ENCODE results near the gene TGIF1. TPM values are rescaled to one million over a fixed set of nuclear protein-coding genes. Genes with fewer than 3 reads are reported as not detected.

The TGIF1 gene
- total RNA-seq, result 37.3 TPM
- polyA plus RNA-seq, result 10 to 100 TPM; 42.6 to 86.8 (median 51.0) TPM

- Mint-ChIP-seq H3K36me3 (peaks cover 4% of the 10 kb centered on the region), H3K27me3 (peaks cover 62% of the 10 kb centered on the region), H3K9me3 (peaks cover 0 to 4% (median 0%) of the 10 kb centered on the region in 7 donors), H3K4me3 (peak within 1 kb of the TSS; percentile 96 to 99 (median 97)), H3K27ac (peak within 1 kb of the TSS; percentile 99 to 100 (median 99)), H3K4me1 (peaks cover 14 to 59% (median 37%) of the 10 kb centered on the region in 4 donors)
- H3K27me3 ChIP-seq (ENCODE audit: control insufficient read depth, insufficient read depth, low read length), result peaks cover 5% of the 10 kb centered on the region
- ATAC-seq (ENCODE audit: low read depth in 2 of 2) (peak; percentile 14 to 20), DNase-seq (peak; percentile 66 to 81 (median 71))
- H3K9me3 ChIP-seq (ENCODE audit: control insufficient read depth in 2 of 2, low read length in 2 of 2), result no peaks in the 10 kb centered on the region
- H3K27ac ChIP-seq (ENCODE audit: insufficient read depth, low read length, poor library complexity, severe bottlenecking), result peak within 1 kb of the TSS; percentile 97
- no peaks in the 10 kb centered on the region for H3K36me3 ChIP-seq (ENCODE audit: control insufficient read depth, insufficient read depth, low read length)
- H3K4me1 ChIP-seq (ENCODE audit: control insufficient read depth, insufficient read depth, low read length, poor library complexity, severe bottlenecking), result peaks cover 68% of the 10 kb centered on the region
- peak within 1 kb of the TSS; percentile 72 for H3K4me3 ChIP-seq (ENCODE audit: low read depth, low read length)
Measured at GRCh38 chr18:3450012-3450798, at the start of gene TGIF1. TGIF1 (plus strand) TSS chr18:3450172; CDS start chr18:3450490, 318 bp downstream.

- Histone ChIP-seq H3K4me3 (ENCODE audit: low read depth, low read length) (no peak overlapping the region), H3K36me3 (ENCODE audit: control insufficient read depth, insufficient read depth, low read length) (no peaks in the 10 kb centered on the region), H3K9me3 (ENCODE audit: control insufficient read depth in 2 of 2, low read length in 2 of 2) (no peaks in the 10 kb centered on the region), H3K27me3 (ENCODE audit: control insufficient read depth, insufficient read depth, low read length) (no peaks in the 10 kb centered on the region), H3K4me1 (ENCODE audit: control insufficient read depth, insufficient read depth, low read length, poor library complexity, severe bottlenecking) (no peaks in the 10 kb centered on the region), H3K27ac (ENCODE audit: insufficient read depth, low read length, poor library complexity, severe bottlenecking) (no peak overlapping the region)
- Mint-ChIP-seq H3K27me3 (peaks cover 6% of the 10 kb centered on the region), H3K27ac (no peak overlapping the region), H3K4me1 (peaks cover 0 to 14% (median 3%) of the 10 kb centered on the region in 4 donors), H3K4me3 (no peak overlapping the region), H3K36me3 (peaks cover 4% of the 10 kb centered on the region), H3K9me3 (peaks cover 0 to 9% (median 2%) of the 10 kb centered on the region in 7 donors)
- DNase-seq (no peak), ATAC-seq (ENCODE audit: low read depth in 2 of 2) (no peak)
Measured at GRCh38 chr18:3400567-3401296, 49.2 kb upstream of the TGIF1 start.

- Histone ChIP-seq H3K27me3 (ENCODE audit: control insufficient read depth, insufficient read depth, low read length) (no peaks in the 10 kb centered on the region), H3K9me3 (ENCODE audit: control insufficient read depth in 2 of 2, low read length in 2 of 2) (no peaks in the 10 kb centered on the region), H3K4me3 (ENCODE audit: low read depth, low read length) (no peak overlapping the region), H3K27ac (ENCODE audit: insufficient read depth, low read length, poor library complexity, severe bottlenecking) (no peak overlapping the region), H3K36me3 (ENCODE audit: control insufficient read depth, insufficient read depth, low read length) (no peaks in the 10 kb centered on the region), H3K4me1 (ENCODE audit: control insufficient read depth, insufficient read depth, low read length, poor library complexity, severe bottlenecking) (no peaks in the 10 kb centered on the region)
- DNase-seq (no peak), ATAC-seq (ENCODE audit: low read depth in 2 of 2) (peak in 1 of 2 donors; percentile 26)
- Mint-ChIP-seq H3K27ac (peak overlapping the region in 1 of 3 donors; percentile 80), H3K27me3 (no peaks in the 10 kb centered on the region), H3K9me3 (peaks cover 0 to 9% (median 2%) of the 10 kb centered on the region in 7 donors), H3K4me3 (no peak overlapping the region), H3K36me3 (peaks cover 4% of the 10 kb centered on the region), H3K4me1 (peaks cover 0 to 22% (median 5%) of the 10 kb centered on the region in 4 donors)
Measured at GRCh38 chr18:3401669-3402620, 48.0 kb upstream of the TGIF1 start.

GRCh38 chr18:3402982-3403451, 47.0 kb upstream of the TGIF1 start:
- peak; percentile 81 to 84 for ATAC-seq (ENCODE audit: low read depth in 2 of 2)
- H3K27ac Mint-ChIP-seq, result no peak overlapping the region

GRCh38 chr18:3405713-3406112, 44.3 kb upstream of the TGIF1 start:
- ATAC-seq (ENCODE audit: low read depth in 2 of 2) (no peak), DNase-seq (no peak)
- no peaks in the 10 kb centered on the region for H3K27me3 ChIP-seq (ENCODE audit: control insufficient read depth, insufficient read depth, low read length)
- no peak overlapping the region for H3K27ac ChIP-seq (ENCODE audit: insufficient read depth, low read length, poor library complexity, severe bottlenecking)
- Mint-ChIP-seq H3K9me3 (peaks cover 0 to 4% (median 2%) of the 10 kb centered on the region in 7 donors), H3K4me1 (peaks cover 0 to 22% (median 5%) of the 10 kb centered on the region in 4 donors), H3K27me3 (no peaks in the 10 kb centered on the region), H3K4me3 (no peak overlapping the region), H3K36me3 (no peaks in the 10 kb centered on the region), H3K27ac (no peak overlapping the region)
- H3K4me1 ChIP-seq (ENCODE audit: control insufficient read depth, insufficient read depth, low read length, poor library complexity, severe bottlenecking), result no peaks in the 10 kb centered on the region
- no peak overlapping the region for H3K4me3 ChIP-seq (ENCODE audit: low read depth, low read length)
- no peaks in the 10 kb centered on the region for H3K36me3 ChIP-seq (ENCODE audit: control insufficient read depth, insufficient read depth, low read length)
- no peaks in the 10 kb centered on the region for H3K9me3 ChIP-seq (ENCODE audit: control insufficient read depth in 2 of 2, low read length in 2 of 2)

More at GRCh38 chr18:3402982-3403451, 47.0 kb upstream of the TGIF1 start:
- no peaks in the 10 kb centered on the region for H3K4me1 ChIP-seq (ENCODE audit: control insufficient read depth, insufficient read depth, low read length, poor library complexity, severe bottlenecking)
- no peak overlapping the region for H3K4me3 Mint-ChIP-seq
- peaks cover 4% of the 10 kb centered on the region for H3K36me3 Mint-ChIP-seq
- H3K27me3 Mint-ChIP-seq, result no peaks in the 10 kb centered on the region
- no peaks in the 10 kb centered on the region for H3K9me3 ChIP-seq (ENCODE audit: control insufficient read depth in 2 of 2, low read length in 2 of 2)
- peak in 2 of 3 donors; percentile 29 to 49 for DNase-seq
- H3K4me1 Mint-ChIP-seq, result peaks cover 0 to 22% (median 5%) of the 10 kb centered on the region in 4 donors
- no peak overlapping the region for H3K4me3 ChIP-seq (ENCODE audit: low read depth, low read length)
- H3K27ac ChIP-seq (ENCODE audit: insufficient read depth, low read length, poor library complexity, severe bottlenecking), result no peak overlapping the region
- no peaks in the 10 kb centered on the region for H3K27me3 ChIP-seq (ENCODE audit: control insufficient read depth, insufficient read depth, low read length)
- peaks cover 0 to 9% (median 2%) of the 10 kb centered on the region in 7 donors for H3K9me3 Mint-ChIP-seq
- no peaks in the 10 kb centered on the region for H3K36me3 ChIP-seq (ENCODE audit: control insufficient read depth, insufficient read depth, low read length)

GRCh38 chr18:3408107-3408506, 41.9 kb upstream of the TGIF1 start:
- Histone ChIP-seq H3K27ac (ENCODE audit: insufficient read depth, low read length, poor library complexity, severe bottlenecking) (no peak overlapping the region), H3K9me3 (ENCODE audit: control insufficient read depth in 2 of 2, low read length in 2 of 2) (no peaks in the 10 kb centered on the region), H3K36me3 (ENCODE audit: control insufficient read depth, insufficient read depth, low read length) (no peaks in the 10 kb centered on the region), H3K4me3 (ENCODE audit: low read depth, low read length) (no peak overlapping the region), H3K27me3 (ENCODE audit: control insufficient read depth, insufficient read depth, low read length) (no peaks in the 10 kb centered on the region), H3K4me1 (ENCODE audit: control insufficient read depth, insufficient read depth, low read length, poor library complexity, severe bottlenecking) (no peaks in the 10 kb centered on the region)
- DNase-seq (no peak), ATAC-seq (ENCODE audit: low read depth in 2 of 2) (no peak)
- Mint-ChIP-seq H3K27me3 (no peaks in the 10 kb centered on the region), H3K27ac (no peak overlapping the region), H3K36me3 (no peaks in the 10 kb centered on the region), H3K9me3 (peaks cover 0 to 2% (median 0%) of the 10 kb centered on the region in 7 donors), H3K4me1 (peaks cover 0 to 30% (median 3%) of the 10 kb centered on the region in 4 donors), H3K4me3 (no peak overlapping the region)

- peaks cover 0 to 26% (median 3%) of the 10 kb centered on the region in 4 donors for H3K4me1 Mint-ChIP-seq
- Histone ChIP-seq H3K27ac (ENCODE audit: insufficient read depth, low read length, poor library complexity, severe bottlenecking) (no peak overlapping the region), H3K36me3 (ENCODE audit: control insufficient read depth, insufficient read depth, low read length) (no peaks in the 10 kb centered on the region), H3K9me3 (ENCODE audit: control insufficient read depth in 2 of 2, low read length in 2 of 2) (no peaks in the 10 kb centered on the region), H3K4me1 (ENCODE audit: control insufficient read depth, insufficient read depth, low read length, poor library complexity, severe bottlenecking) (no peaks in the 10 kb centered on the region), H3K27me3 (ENCODE audit: control insufficient read depth, insufficient read depth, low read length) (no peaks in the 10 kb centered on the region), H3K4me3 (ENCODE audit: low read depth, low read length) (no peak overlapping the region)
- DNase-seq, result no peak
- H3K27ac Mint-ChIP-seq, result no peak overlapping the region
- H3K9me3 Mint-ChIP-seq, result peaks cover 0 to 2% (median 0%) of the 10 kb centered on the region in 7 donors
- no peak overlapping the region for H3K4me3 Mint-ChIP-seq
- ATAC-seq (ENCODE audit: low read depth in 2 of 2), result no peak
- H3K36me3 Mint-ChIP-seq, result no peaks in the 10 kb centered on the region
- H3K27me3 Mint-ChIP-seq, result no peaks in the 10 kb centered on the region
Measured at GRCh38 chr18:3409811-3410210, 40.2 kb upstream of the TGIF1 start.
